KBM-7 (cell line): ENCODE data around the gene UCP2.
"Not testable (repeated sequence)": the region's sequence is repeated elsewhere in the genome, so short reads cannot be mapped to it uniquely, and the experiment has no call there.

Source experiments
- DNase-seq: peaks from one replicate; pipeline ENCODE4 v3.0.0-alpha.2; 2015
- in situ Hi-C: fragments of 300-500 bp; cut with MboI; formaldehyde crosslinking; loops from 2 replicates; pipeline ENCODE4 v1.14.3; 2020; ENCODE audit warnings: low sequenced_read_pairs, low pct_unique_long_range_greater_than_20kb, mixed read lengths

The UCP2 gene

DNA sequence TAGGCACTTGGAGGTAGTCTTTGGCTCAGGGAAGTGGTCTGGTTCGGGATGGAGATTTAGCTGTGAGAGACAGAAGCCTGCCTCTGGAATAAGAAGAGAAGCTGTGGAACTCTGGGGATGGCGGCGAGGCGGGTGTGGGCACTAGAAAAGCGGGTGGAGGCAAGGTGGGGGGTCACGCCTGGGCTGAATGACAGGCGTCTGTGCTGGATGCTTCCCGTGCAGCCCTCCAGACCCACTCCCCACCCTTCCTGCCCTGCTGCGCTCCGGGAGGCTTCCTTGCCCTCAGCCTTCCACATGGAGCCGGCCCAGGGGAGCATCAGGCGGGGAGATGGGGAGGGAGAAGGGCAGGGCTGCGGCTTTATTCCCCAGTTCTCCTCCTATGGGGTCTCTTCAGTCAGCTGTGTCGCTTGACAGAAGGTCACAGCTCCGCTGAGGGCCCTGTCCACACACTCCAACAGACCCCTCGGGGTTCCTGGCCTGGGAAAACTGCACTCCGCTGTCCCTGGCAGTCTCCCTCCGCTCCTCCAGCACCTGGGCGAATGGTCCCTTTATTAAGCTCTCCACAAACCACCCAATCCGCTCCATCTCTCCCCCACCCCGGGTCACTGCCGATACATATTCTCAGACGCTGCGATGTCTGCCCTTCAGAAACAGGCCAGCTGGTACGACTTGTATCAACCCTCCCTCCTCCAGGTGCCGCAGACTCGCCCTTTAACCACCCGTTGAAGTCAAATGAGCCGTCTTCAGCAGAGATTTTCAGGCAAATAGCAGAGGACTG, 25.6 kb downstream of the UCP2 start:
- no peak for DNase-seq
- in situ Hi-C loops, result no loop called here

DNA sequence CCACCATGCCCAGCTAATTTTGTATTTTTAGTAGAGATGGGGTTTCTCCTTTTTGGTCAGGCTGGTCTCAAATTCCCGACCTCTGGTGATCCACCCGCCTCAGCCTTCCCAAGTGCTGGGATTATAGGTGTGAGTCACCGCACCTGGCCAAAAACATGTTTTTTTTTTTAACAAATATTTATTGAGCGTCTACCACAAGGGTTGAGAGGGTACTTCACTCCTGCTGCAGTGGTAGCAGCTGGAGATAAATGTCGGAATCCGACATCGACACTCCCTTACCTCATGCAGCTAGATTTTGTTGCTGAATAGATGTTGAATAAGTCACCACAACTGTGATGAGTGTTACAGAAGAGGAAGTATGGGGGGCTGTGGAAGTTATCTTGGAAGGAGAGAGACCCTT, 30.8 kb downstream of the UCP2 start:
- in situ Hi-C loops, result no loop called here
- DNase-seq, result no peak

DNA sequence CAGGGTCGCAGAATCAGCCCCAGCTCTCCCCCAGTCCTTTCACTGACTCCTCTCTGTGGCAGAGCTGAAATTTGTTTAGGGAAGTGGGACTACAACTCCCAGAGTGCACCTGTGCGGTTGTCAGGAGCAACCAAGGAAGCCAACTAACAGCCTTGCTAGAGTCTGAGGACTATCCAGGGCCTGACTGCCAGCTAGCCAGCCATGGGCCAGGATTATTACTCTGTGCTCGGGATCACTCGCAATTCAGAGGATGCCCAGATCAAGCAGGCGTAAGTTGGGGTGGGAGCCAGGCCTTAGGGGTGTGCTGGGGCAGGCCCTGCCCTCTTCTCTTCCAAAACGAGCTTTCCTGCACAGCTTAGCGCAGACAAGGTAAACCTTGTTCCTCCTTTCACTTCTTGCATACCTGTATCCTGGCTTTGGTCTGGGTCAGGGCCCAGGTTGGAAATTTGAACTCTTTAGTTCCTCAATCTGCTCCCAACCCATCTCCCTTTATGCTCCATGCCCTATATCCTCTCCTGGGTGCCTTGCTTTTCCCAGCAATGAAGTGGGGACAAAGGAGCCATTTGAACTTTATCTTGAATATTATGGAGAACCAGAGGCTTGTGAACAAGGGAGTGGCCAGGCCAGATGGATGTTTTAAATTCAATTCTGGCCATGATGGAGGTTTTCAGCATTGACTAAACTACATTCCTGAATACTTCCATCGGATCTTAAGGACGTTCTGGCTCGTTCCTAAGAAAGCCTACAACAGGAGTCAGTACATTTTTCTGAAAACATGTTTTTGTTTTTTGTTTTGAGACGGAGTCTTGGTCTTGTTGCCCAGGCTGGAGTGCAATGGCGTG, 31.6 kb downstream of the UCP2 start, which contains the start of gene DNAJB13:
Gene DNAJB13 (plus strand): TSS at position 158 of the 842 bp plus-strand sequence. CDS start 44 bp downstream, at position 202.
- DNase-seq, result peak; percentile 64

DNA sequence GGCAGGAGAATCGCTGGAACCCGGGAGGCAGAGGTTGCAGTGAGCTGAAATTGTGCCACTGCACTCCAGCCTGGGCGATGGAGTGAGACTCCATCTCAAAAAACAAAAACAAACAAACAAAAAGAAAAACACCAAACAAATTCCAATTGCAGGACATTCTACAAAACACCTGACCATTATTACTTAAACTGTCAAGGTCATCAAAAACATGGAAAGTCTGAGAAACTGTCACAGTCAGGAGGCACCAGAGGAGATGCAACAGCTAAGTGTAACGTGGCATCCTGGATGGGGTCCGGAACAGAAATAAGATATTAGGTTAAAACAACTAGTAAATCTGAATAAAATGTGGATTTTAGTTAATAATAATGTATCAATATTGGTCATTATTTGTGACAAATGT, 32.7 kb downstream of the UCP2 start:
- in situ Hi-C loops, result no loop called here
- no peak for DNase-seq

More for the DNA sequence above, 31.6 kb downstream of the UCP2 start, which contains the start of gene DNAJB13:
- in situ Hi-C loops, result no loop called here

DNA sequence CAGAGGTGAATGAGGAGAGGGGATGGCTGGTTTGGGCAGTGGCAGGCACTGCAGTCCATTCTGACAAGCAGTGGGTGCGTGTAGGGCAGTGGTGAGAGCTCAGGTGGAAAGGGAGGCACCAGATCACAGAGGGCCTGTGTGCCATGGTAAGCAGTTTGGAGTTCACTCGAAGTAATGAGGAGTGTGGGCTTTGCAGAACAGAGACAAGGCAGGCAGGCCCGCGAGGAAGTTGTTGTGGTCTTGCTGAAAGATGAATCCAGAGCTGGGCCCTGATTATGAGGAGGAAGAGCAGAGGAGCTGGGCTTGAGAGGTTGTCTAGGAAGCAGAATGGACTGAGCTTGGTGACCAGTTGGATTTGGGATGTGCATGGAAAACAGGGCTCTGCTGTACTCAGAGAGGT, 33.4 kb downstream of the UCP2 start:
- DNase-seq, result no peak
- in situ Hi-C loops, result no loop called here

DNA sequence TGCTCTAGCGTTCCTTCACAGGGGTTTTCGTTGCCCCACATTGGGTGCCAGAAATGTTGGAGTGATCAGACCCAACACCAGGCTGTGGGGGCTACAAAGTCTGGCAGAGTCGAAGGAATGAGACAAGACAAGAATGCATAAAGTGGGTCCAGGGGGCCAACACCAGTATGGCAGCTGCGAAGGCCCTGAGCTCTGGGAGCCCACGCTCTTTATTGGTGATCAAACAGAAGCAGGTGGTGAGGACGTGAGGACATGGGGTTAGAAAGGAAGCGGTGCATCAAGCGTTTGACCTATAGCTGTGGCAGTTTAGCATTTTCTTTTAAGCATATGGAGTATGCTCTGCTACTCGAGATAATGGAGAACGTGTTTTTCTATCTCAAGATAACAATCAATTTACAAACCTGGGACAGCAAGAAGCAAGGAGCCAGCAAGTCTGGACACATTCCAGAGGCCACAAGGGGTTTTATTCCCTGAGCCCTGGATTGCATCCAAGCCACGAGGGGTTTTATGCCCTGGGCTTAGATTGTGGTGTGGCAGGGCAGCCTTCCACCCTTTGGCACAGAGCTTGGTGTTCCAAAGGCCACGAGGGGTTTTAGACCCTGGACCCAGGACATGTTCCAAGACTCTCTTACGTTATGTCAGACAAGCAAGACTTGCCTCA, 35.7 kb downstream of the UCP2 start:
- peak; percentile 51 for DNase-seq
- in situ Hi-C loops, result no loop called here

DNA sequence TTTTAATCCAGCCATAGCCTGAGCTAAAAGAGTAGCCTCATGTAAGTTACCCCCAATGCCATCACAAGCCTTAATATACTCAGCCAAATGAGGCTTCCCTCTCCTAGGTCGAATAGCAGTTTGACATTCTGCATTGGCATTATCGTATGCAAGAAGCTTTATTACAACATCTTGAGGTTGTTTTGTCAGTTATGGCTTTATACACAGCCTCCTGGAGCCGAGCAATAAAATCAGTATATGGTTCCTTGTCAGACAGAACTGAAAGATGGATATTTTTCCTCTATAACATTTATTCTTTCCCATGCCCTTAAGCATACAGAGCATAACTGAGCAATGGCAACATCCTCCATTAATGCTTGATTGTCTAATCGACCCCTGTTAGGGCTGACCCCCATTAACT, 37.2 kb downstream of the UCP2 start:
- in situ Hi-C loops, result no loop called here
- no peak for DNase-seq

DNA sequence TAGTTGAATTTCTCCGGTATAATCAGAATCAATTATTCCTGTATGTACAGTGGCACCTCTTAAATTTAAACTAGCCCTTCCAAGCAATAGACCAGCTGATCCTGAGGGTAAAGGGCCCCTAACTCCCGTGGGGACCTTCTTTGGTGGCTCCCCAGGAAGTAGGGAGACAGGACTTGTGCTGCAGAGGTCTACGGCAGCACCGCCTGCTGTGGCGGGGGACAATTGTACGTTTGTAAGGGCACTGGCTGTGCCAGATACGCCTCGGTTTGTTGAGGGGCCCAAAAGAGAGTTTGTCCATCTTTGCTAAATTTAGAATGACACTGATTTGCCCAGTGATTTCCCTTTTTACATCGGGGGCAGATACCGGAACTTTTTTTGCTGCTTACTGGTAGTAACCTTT, 37.7 kb downstream of the UCP2 start:
- in situ Hi-C loops, result no loop called here
- DNase-seq, result no peak

DNA sequence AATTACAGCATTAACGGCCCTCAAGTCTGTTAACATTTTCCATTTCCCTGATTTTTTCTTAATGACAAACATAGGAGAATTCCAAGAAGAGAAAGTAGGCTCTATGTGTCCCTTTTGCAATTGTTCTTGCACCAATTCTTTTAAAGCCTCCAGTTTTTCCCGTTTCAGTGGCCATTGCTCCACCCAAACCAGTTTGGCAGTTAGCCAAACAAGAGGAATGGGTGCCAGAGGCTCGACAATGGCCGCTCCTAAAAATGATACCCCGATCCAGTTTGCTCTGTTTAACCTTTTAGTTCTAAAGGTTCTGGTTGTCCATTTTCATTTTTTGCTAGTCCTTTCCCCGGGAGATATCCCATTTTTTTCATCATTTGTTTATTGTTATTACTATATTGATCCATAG, 38.6 kb downstream of the UCP2 start:
- in situ Hi-C loops, result no loop called here
- no peak for DNase-seq

DNA sequence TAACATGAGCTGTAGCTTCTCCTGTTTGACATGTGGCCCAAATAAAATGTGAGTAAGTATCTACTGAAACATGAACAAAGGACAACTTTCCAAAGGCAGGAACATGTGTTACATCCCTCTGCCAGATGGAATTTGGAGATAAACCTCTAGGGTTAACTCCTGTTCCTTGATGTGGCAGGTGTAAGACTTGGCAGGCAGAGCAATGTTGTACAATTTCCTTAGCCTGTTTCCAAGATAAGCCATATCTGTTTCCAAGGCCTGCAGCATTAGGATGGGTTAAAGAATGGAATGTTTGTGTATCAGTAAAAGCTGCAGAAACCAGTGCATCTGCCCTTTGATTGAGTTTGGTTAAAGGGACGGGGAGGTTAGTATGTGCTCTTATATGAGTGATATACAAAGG, 40.6 kb downstream of the UCP2 start:
- in situ Hi-C loops, result no loop called here
- DNase-seq, result no peak

DNA sequence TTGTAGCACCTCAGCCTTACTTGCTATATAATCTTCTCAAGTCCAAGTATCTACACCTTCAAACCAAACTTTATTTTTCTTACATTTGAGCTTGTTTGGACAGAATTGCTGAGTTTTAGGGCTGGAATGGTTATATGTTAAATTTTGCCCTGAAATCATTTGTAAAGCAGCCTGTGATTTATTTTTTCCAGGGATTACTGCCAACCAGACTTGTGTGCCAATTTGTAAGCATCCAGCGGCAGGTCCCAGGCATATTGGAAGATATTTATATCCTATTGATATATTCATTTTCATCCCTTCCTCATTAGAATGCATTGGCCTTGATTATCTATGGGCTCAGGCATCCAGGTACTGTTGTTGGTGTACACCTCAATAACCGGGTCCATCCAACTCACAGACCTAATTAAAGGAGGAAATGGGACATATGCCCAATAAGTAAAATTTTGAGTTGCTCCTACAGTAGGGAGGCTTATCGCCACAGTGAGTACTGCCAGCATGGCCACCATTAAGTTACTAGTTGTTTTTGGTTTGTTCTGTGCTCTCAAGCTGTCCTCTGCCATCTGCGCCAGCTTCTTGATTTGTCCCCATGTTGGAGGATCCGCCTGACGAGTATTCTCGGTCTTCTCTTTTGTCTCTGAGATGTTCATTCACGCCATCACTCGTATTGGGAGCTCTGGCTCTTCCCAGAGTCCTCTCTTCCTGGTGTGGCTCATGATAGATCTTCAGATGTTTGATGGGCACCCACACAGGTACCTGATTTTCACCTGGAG, 41.7 kb downstream of the UCP2 start:
- in situ Hi-C loops, result no loop called here
- DNase-seq, result no peak

DNA sequence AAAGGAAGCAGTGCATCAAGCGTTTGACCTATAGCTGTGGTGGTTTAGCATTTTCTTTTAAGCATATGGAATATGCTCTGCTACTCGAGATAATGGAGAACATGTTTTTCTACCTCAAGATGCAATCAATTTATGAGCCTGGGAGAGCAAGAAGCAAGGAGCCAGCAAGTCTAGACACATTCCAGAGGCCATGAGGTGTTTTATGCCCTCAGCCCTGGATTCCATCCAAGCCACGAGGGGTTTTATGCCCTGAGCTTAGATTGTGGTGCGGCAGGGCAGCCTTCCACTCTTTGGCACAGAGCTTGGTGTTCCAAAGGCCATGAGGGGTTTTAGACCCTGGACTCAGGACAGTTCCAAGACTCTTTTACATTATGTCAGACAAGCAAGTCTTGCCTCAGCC, 43.5 kb downstream of the UCP2 start:
- in situ Hi-C loops, result no loop called here
- peak; percentile 45 for DNase-seq

DNA sequence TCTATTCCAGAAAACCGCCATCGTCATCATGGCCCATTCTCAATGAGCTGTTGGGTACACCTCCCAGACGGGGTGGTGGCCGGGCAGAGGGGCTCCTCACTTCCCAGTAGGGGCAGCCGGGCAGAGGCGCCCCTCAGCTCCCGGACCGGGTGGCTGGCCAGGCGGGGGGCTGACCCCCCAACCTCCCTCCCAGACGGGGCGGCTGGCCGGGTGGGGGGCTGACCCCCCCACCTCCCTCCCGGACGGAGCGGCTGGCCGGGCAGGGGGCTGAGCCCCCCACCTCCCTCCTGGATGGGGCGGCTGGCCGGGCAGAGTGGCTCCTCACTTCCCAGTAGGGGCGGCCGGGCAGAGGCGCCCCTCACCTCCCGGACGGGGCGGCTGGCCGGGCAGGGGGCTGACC, 46.6 kb downstream of the UCP2 start:
- DNase-seq, in situ Hi-C loops: not testable (repeated sequence)

DNA sequence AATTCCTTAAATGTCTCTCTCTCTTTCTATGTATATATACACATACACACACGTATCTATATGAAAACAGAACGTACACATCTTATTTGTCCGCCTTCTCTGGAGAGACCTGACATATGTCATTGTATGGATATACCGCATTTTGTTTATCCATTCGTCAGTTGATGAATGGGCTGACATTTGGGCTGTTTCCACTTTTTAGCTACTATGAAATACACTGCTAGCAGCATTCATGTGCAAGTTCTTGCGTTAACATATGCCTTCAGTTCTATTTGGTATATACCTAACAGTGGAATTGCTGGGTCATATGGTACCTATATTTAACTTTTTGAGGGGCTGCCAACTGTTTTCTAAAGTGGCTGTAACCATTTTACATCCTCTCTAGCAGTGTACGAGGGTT, 49.9 kb downstream of the UCP2 start:
- in situ Hi-C loops, result no loop called here
- DNase-seq, result no peak

DNA sequence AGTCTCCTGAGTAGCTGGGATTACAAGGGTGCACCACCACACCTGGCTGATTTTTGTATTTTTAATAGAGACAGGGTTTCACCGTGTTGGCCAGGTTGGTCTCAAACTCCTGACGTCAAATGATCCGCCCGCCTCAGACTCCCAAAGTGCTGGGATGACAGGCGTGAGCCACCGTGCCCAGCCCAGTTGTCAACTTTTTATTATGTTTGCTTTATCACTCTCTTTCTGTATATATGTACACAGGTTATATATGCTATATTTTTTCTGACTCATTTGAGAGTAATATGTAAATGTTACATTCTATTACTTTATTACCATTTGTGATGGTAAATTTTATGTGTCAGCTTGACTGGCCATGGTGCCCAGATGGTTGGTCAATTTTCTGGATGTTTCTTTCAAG, 50.7 kb downstream of the UCP2 start:
- in situ Hi-C loops, result no loop called here
- DNase-seq, result no peak

DNA sequence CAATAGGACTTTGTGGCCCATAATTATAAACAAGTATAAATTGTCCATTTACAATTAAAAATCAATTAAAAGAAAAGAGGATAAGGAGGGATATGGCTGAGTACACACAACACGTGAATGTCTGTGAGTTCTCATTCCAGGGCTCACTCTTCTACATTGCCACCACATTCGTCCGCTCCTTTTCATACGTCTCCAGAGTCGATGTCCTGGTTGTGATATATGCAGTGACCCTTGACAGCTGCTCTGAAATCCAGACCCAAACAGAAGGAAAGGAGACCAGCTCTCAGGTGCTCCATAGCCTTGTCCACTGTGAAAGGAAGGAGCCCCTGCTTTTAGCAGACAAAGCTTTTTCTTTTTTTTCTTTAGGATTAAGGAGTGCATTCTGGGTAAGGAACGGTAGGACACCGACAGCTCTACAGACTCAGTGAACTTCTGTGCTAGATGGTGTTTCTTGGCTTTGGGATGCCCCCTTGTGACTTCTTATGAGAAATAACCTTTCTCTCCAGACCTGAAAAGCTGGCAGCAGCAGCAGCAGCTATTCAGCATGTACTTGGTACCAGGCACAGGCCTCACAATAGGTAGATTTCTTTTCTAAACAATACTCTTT, 51.5 kb downstream of the UCP2 start:
- in situ Hi-C loops, result no loop called here
- peak; percentile 82 for DNase-seq

DNA sequence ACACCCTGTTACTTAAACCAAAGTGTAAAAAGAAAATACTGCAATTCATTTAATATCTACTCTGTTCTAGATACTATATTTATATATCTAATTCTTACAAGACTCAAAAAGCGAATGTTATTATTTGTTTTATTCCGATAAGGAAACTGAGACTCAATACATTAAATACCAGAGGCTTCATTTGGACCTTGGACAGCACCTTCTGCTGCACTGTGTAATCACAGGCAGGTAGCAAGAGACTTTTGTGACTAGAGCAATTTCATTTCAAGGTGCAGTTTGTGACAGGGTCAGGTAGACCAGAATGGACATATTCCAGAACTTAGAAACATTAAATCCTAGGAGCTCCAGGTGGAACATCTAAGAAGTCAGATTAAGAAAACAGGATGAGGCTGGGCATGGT, 53.3 kb downstream of the UCP2 start:
- in situ Hi-C loops, result no loop called here
- DNase-seq, result no peak
